Measurements from ENCODE around the gene ANXA6. TPM values are rescaled to one million over a fixed set of nuclear protein-coding genes. Genes with fewer than 3 reads are reported as not detected.

ANXA6 gene
- polyA plus RNA-seq, 1 donor = 112 TPM

- Histone ChIP-seq H3K9me3 (ENCODE audit: control insufficient read depth, low read depth, low read length) (no peaks in the 10 kb centered on the region), H3K27me3 (ENCODE audit: control insufficient read depth, insufficient read depth, low read length) (no peaks in the 10 kb centered on the region), H3K4me1 (ENCODE audit: control insufficient read depth, insufficient read depth, low read length) (peaks cover 4% of the 10 kb centered on the region), H3K36me3 (ENCODE audit: control insufficient read depth, insufficient read depth, low read length) (peaks cover 19% of the 10 kb centered on the region), H3K4me3 (ENCODE audit: low read length) (no peak overlapping the region), H3K27ac (ENCODE audit: low read length) (peak overlapping the region; percentile 33)
- WGBS (ENCODE audit: insufficient coverage, low lambda C conversion rate) = no CpG with 5 or more reads among the region's 5 CpGs
- peak in 1 of 2 donors; percentile 58 for DNase-seq
These were observed 81.8 kb downstream of the ANXA6 start for GRCh38 chr5:151075698-151076331.

GRCh38 chr5:151074557-151074956, 83.0 kb downstream of the ANXA6 start:
- Histone ChIP-seq H3K36me3 (ENCODE audit: control insufficient read depth, insufficient read depth, low read length) (peaks cover 22% of the 10 kb centered on the region), H3K27me3 (ENCODE audit: control insufficient read depth, insufficient read depth, low read length) (no peaks in the 10 kb centered on the region), H3K9me3 (ENCODE audit: control insufficient read depth, low read depth, low read length) (no peaks in the 10 kb centered on the region), H3K4me1 (ENCODE audit: control insufficient read depth, insufficient read depth, low read length) (peaks cover under 1% of the 10 kb centered on the region), H3K4me3 (ENCODE audit: low read length) (no peak overlapping the region), H3K27ac (ENCODE audit: low read length) (no peak overlapping the region)
- WGBS (ENCODE audit: insufficient coverage, low lambda C conversion rate) = no CpG with 5 or more reads among the region's 2 CpGs
- no peak for DNase-seq

- no peaks in the 10 kb centered on the region for H3K9me3 ChIP-seq (ENCODE audit: control insufficient read depth, low read depth, low read length)
- H3K4me3 ChIP-seq (ENCODE audit: low read length) = no peak overlapping the region
- peaks cover 18% of the 10 kb centered on the region for H3K36me3 ChIP-seq (ENCODE audit: control insufficient read depth, insufficient read depth, low read length)
- H3K27me3 ChIP-seq (ENCODE audit: control insufficient read depth, insufficient read depth, low read length) = no peaks in the 10 kb centered on the region
- H3K4me1 ChIP-seq (ENCODE audit: control insufficient read depth, insufficient read depth, low read length) = no peaks in the 10 kb centered on the region
- H3K27ac ChIP-seq (ENCODE audit: low read length) = no peak overlapping the region
- WGBS (ENCODE audit: insufficient coverage, low lambda C conversion rate) = no CpG with 5 or more reads among the region's 2 CpGs
- DNase-seq = no peak
These were observed 84.3 kb downstream of the ANXA6 start for GRCh38 chr5:151073280-151073679.

GRCh38 chr5:151072630-151073025, 85.0 kb downstream of the ANXA6 start:
- Histone ChIP-seq H3K27ac (ENCODE audit: low read length) (no peak overlapping the region), H3K36me3 (ENCODE audit: control insufficient read depth, insufficient read depth, low read length) (peaks cover 21% of the 10 kb centered on the region), H3K4me3 (ENCODE audit: low read length) (no peak overlapping the region), H3K9me3 (ENCODE audit: control insufficient read depth, low read depth, low read length) (no peaks in the 10 kb centered on the region), H3K27me3 (ENCODE audit: control insufficient read depth, insufficient read depth, low read length) (no peaks in the 10 kb centered on the region), H3K4me1 (ENCODE audit: control insufficient read depth, insufficient read depth, low read length) (no peaks in the 10 kb centered on the region)
- WGBS (ENCODE audit: insufficient coverage, low lambda C conversion rate) = no CpG with 5 or more reads among the region's 5 CpGs
- DNase-seq = peak in 1 of 2 donors; percentile 51

- Histone ChIP-seq H3K4me1 (ENCODE audit: control insufficient read depth, insufficient read depth, low read length) (no peaks in the 10 kb centered on the region), H3K27ac (ENCODE audit: low read length) (no peak overlapping the region), H3K4me3 (ENCODE audit: low read length) (no peak overlapping the region), H3K36me3 (ENCODE audit: control insufficient read depth, insufficient read depth, low read length) (peaks cover 22% of the 10 kb centered on the region), H3K9me3 (ENCODE audit: control insufficient read depth, low read depth, low read length) (no peaks in the 10 kb centered on the region), H3K27me3 (ENCODE audit: control insufficient read depth, insufficient read depth, low read length) (no peaks in the 10 kb centered on the region)
- 90% methylated on average over 2 of the region's 10 CpGs for WGBS (ENCODE audit: insufficient coverage, low lambda C conversion rate)
- DNase-seq = no peak
These were observed 85.5 kb downstream of the ANXA6 start for GRCh38 chr5:151071848-151072629.

- no peak overlapping the region for H3K27ac ChIP-seq (ENCODE audit: low read length)
- H3K36me3 ChIP-seq (ENCODE audit: control insufficient read depth, insufficient read depth, low read length) = peaks cover 28% of the 10 kb centered on the region
- H3K4me3 ChIP-seq (ENCODE audit: low read length) = no peak overlapping the region
- H3K9me3 ChIP-seq (ENCODE audit: control insufficient read depth, low read depth, low read length) = no peaks in the 10 kb centered on the region
- H3K4me1 ChIP-seq (ENCODE audit: control insufficient read depth, insufficient read depth, low read length) = no peaks in the 10 kb centered on the region
- no peak for DNase-seq
- no CpG with 5 or more reads among the region's 4 CpGs for WGBS (ENCODE audit: insufficient coverage, low lambda C conversion rate)
- H3K27me3 ChIP-seq (ENCODE audit: control insufficient read depth, insufficient read depth, low read length) = no peaks in the 10 kb centered on the region
These were observed 86.6 kb downstream of the ANXA6 start for GRCh38 chr5:151071021-151071420.

- no peaks in the 10 kb centered on the region for H3K9me3 ChIP-seq (ENCODE audit: control insufficient read depth, low read depth, low read length)
- DNase-seq = no peak
- H3K27me3 ChIP-seq (ENCODE audit: control insufficient read depth, insufficient read depth, low read length) = no peaks in the 10 kb centered on the region
- H3K4me3 ChIP-seq (ENCODE audit: low read length) = no peak overlapping the region
- H3K4me1 ChIP-seq (ENCODE audit: control insufficient read depth, insufficient read depth, low read length) = no peaks in the 10 kb centered on the region
- WGBS (ENCODE audit: insufficient coverage, low lambda C conversion rate) = no CpG with 5 or more reads among the region's 2 CpGs
- peaks cover 28% of the 10 kb centered on the region for H3K36me3 ChIP-seq (ENCODE audit: control insufficient read depth, insufficient read depth, low read length)
- no peak overlapping the region for H3K27ac ChIP-seq (ENCODE audit: low read length)
These were observed 87.1 kb downstream of the ANXA6 start for GRCh38 chr5:151070449-151070848.

- Histone ChIP-seq H3K36me3 (ENCODE audit: control insufficient read depth, insufficient read depth, low read length) (peaks cover 28% of the 10 kb centered on the region), H3K27me3 (ENCODE audit: control insufficient read depth, insufficient read depth, low read length) (no peaks in the 10 kb centered on the region), H3K9me3 (ENCODE audit: control insufficient read depth, low read depth, low read length) (no peaks in the 10 kb centered on the region), H3K4me3 (ENCODE audit: low read length) (no peak overlapping the region), H3K27ac (ENCODE audit: low read length) (no peak overlapping the region), H3K4me1 (ENCODE audit: control insufficient read depth, insufficient read depth, low read length) (peaks cover 8% of the 10 kb centered on the region)
- WGBS (ENCODE audit: insufficient coverage, low lambda C conversion rate) = no CpG with 5 or more reads among the region's 12 CpGs
- DNase-seq = no peak
These were observed 89.0 kb downstream of the ANXA6 start for GRCh38 chr5:151068433-151069197.

- no peak overlapping the region for H3K4me3 ChIP-seq (ENCODE audit: low read length)
- no CpG with 5 or more reads among the region's 14 CpGs for WGBS (ENCODE audit: insufficient coverage, low lambda C conversion rate)
- H3K27me3 ChIP-seq (ENCODE audit: control insufficient read depth, insufficient read depth, low read length) = no peaks in the 10 kb centered on the region
- H3K4me1 ChIP-seq (ENCODE audit: control insufficient read depth, insufficient read depth, low read length) = peaks cover 10% of the 10 kb centered on the region
- no peak for DNase-seq
- H3K36me3 ChIP-seq (ENCODE audit: control insufficient read depth, insufficient read depth, low read length) = peaks cover 35% of the 10 kb centered on the region
- no peaks in the 10 kb centered on the region for H3K9me3 ChIP-seq (ENCODE audit: control insufficient read depth, low read depth, low read length)
- no peak overlapping the region for H3K27ac ChIP-seq (ENCODE audit: low read length)
These were observed 89.7 kb downstream of the ANXA6 start for GRCh38 chr5:151067632-151068432.

GRCh38 chr5:151066920-151067319, 90.7 kb downstream of the ANXA6 start:
- DNase-seq = no peak
- no peak overlapping the region for H3K27ac ChIP-seq (ENCODE audit: low read length)
- no peak overlapping the region for H3K4me3 ChIP-seq (ENCODE audit: low read length)
- no peaks in the 10 kb centered on the region for H3K9me3 ChIP-seq (ENCODE audit: control insufficient read depth, low read depth, low read length)
- WGBS (ENCODE audit: insufficient coverage, low lambda C conversion rate) = no CpG with 5 or more reads among the region's 6 CpGs
- H3K36me3 ChIP-seq (ENCODE audit: control insufficient read depth, insufficient read depth, low read length) = peaks cover 44% of the 10 kb centered on the region
- peaks cover 10% of the 10 kb centered on the region for H3K4me1 ChIP-seq (ENCODE audit: control insufficient read depth, insufficient read depth, low read length)
- H3K27me3 ChIP-seq (ENCODE audit: control insufficient read depth, insufficient read depth, low read length) = no peaks in the 10 kb centered on the region
